Measurements from ENCODE around the gene A3GALT2. TPM values are rescaled to one million over a fixed set of nuclear protein-coding genes. Genes with fewer than 3 reads are reported as not detected.

The A3GALT2 gene
- total and polyA plus RNA-seq, 2 experiments from 2014 or later: not detected

GRCh38 chr1:33344896-33345560 is 24.1 kb upstream of the A3GALT2 start:
- in situ Hi-C loops (cut with MboI): no loop called here
- Histone ChIP-seq H3K79me2 (ENCODE audit: insufficient read depth) (peaks cover 94% of the 10 kb centered on the region), H3K36me3 (ENCODE audit: low read depth) (peaks cover 18% of the 10 kb centered on the region; the same call in 1 of the 2 replicates), H3F3A (ENCODE audit: insufficient read depth) (peaks cover 84% of the 10 kb centered on the region), H3K27ac (peak overlapping the region; percentile 83), H3K4me1 (ENCODE audit: insufficient read depth) (peaks cover 80% of the 10 kb centered on the region), H3K4me2 (ENCODE audit: unreplicated experiment) (peak overlapping the region; percentile 87), H2AFZ (no peak overlapping the region), H3K9ac (peak overlapping the region; percentile 88), H3K9me2 (ENCODE audit: insufficient read depth) (no peaks in the 10 kb centered on the region), H3K9me3 (ENCODE audit: low read depth) (no peaks in the 10 kb centered on the region), H3K4me3 (peak overlapping the region; percentile 94), H4K20me1 (ENCODE audit: insufficient read depth) (peaks cover 14% of the 10 kb centered on the region; the same call in 1 of the 2 replicates), H3K27me3 (replicated peaks; ENCODE audit: insufficient read depth) (no peaks in the 10 kb centered on the region)
- 3 to 12% methylated on average over 2 of the region's 2 CpGs for WGBS, 2 experiments (ENCODE audit: low coverage in 1 of 2, low lambda C conversion rate in 2 of 2, missing lambda C conversion rate in 2 of 2)
- no peak for TF ChIP-seq EZH2 (IDR thresholded peaks at IDR 0.05; ENCODE audit: insufficient read depth, poor library complexity, severe bottlenecking)
- TF ChIP-seq EZH2phosphoT487 (IDR thresholded peaks at IDR 0.05; ENCODE audit: insufficient read depth, low read depth): no peak
- peak; percentile 42 for DNase-seq

- no peak for TF ChIP-seq EZH2 (IDR thresholded peaks at IDR 0.05; ENCODE audit: insufficient read depth, poor library complexity, severe bottlenecking)
- no peak for TF ChIP-seq EZH2phosphoT487 (IDR thresholded peaks at IDR 0.05; ENCODE audit: insufficient read depth, low read depth)
- Histone ChIP-seq H3K4me1 (ENCODE audit: insufficient read depth) (peaks cover 94% of the 10 kb centered on the region), H3K4me3 (no peak overlapping the region), H4K20me1 (ENCODE audit: insufficient read depth) (peaks cover 16% of the 10 kb centered on the region; the same call in 1 of the 2 replicates), H3K9me2 (ENCODE audit: insufficient read depth) (no peaks in the 10 kb centered on the region), H3K4me2 (ENCODE audit: unreplicated experiment) (peak overlapping the region; percentile 87), H3F3A (ENCODE audit: insufficient read depth) (peaks cover 93% of the 10 kb centered on the region), H3K79me2 (ENCODE audit: insufficient read depth) (peaks cover 98% of the 10 kb centered on the region), H2AFZ (no peak overlapping the region), H3K9me3 (ENCODE audit: low read depth) (no peaks in the 10 kb centered on the region), H3K36me3 (ENCODE audit: low read depth) (peaks cover 18% of the 10 kb centered on the region; the same call in 1 of the 2 replicates), H3K9ac (0 out of 2 replicates have a peak overlapping the region, but pooled peaks have one; percentile 88), H3K27me3 (replicated peaks; ENCODE audit: insufficient read depth) (no peaks in the 10 kb centered on the region), H3K27ac (peak overlapping the region; percentile 83; the same call in 1 of the 2 replicates)
- DNase-seq: no peak
- WGBS, 2 experiments (ENCODE audit: low coverage in 1 of 2, low lambda C conversion rate in 2 of 2, missing lambda C conversion rate in 2 of 2): 84 to 85% methylated on average over 5 of the region's 5 CpGs
- in situ Hi-C loops (cut with MboI): no loop called here
Measured at GRCh38 chr1:33343539-33343938, 22.6 kb upstream of the A3GALT2 start.

- H3K27me3 ChIP-seq (replicated peaks; ENCODE audit: insufficient read depth): no peaks in the 10 kb centered on the region
- H3K79me2 ChIP-seq (ENCODE audit: insufficient read depth): peaks cover 98% of the 10 kb centered on the region
- H3F3A ChIP-seq (ENCODE audit: insufficient read depth): peaks cover 93% of the 10 kb centered on the region
- H3K4me3 ChIP-seq: peak overlapping the region; percentile 35; the same call in 1 of the 2 replicates
- WGBS, 2 experiments (ENCODE audit: low coverage in 1 of 2, low lambda C conversion rate in 2 of 2, missing lambda C conversion rate in 2 of 2): 12 to 16% methylated on average over 7 of the region's 7 CpGs
- peak overlapping the region; percentile 83 for H3K27ac ChIP-seq
- peak overlapping the region; percentile 34; the same call in 1 of the 2 replicates for H3K9ac ChIP-seq
- H3K9me2 ChIP-seq (ENCODE audit: insufficient read depth): no peaks in the 10 kb centered on the region
- no peaks in the 10 kb centered on the region for H3K9me3 ChIP-seq (ENCODE audit: low read depth)
- in situ Hi-C loops (cut with MboI): no loop called here
- TF ChIP-seq EZH2phosphoT487 (IDR thresholded peaks at IDR 0.05; ENCODE audit: insufficient read depth, low read depth) (no peak), EZH2 (IDR thresholded peaks at IDR 0.05; ENCODE audit: insufficient read depth, poor library complexity, severe bottlenecking) (no peak)
- peaks cover 23% of the 10 kb centered on the region; the same call in 1 of the 2 replicates for H4K20me1 ChIP-seq (ENCODE audit: insufficient read depth)
- DNase-seq: peak; percentile 93
- H2AFZ ChIP-seq: no peak overlapping the region
- peaks cover 99% of the 10 kb centered on the region for H3K4me1 ChIP-seq (ENCODE audit: insufficient read depth)
- peaks cover 18% of the 10 kb centered on the region; the same call in 1 of the 2 replicates for H3K36me3 ChIP-seq (ENCODE audit: low read depth)
- peak overlapping the region; percentile 61 for H3K4me2 ChIP-seq (ENCODE audit: unreplicated experiment)
Measured at GRCh38 chr1:33342041-33342723, 21.3 kb upstream of the A3GALT2 start.

- H3K4me3 ChIP-seq: no peak overlapping the region
- H3K9me3 ChIP-seq (ENCODE audit: low read depth): no peaks in the 10 kb centered on the region
- TF ChIP-seq EZH2 (IDR thresholded peaks at IDR 0.05; ENCODE audit: insufficient read depth, poor library complexity, severe bottlenecking) (no peak), EZH2phosphoT487 (IDR thresholded peaks at IDR 0.05; ENCODE audit: insufficient read depth, low read depth) (no peak)
- peaks cover 98% of the 10 kb centered on the region for H3K79me2 ChIP-seq (ENCODE audit: insufficient read depth)
- H2AFZ ChIP-seq: no peak overlapping the region
- H4K20me1 ChIP-seq (ENCODE audit: insufficient read depth): peaks cover 23% of the 10 kb centered on the region; the same call in 1 of the 2 replicates
- peaks cover 99% of the 10 kb centered on the region for H3K4me1 ChIP-seq (ENCODE audit: insufficient read depth)
- H3K36me3 ChIP-seq (ENCODE audit: low read depth): peaks cover 18% of the 10 kb centered on the region; the same call in 1 of the 2 replicates
- no peaks in the 10 kb centered on the region for H3K27me3 ChIP-seq (replicated peaks; ENCODE audit: insufficient read depth)
- peak overlapping the region; percentile 34; the same call in 1 of the 2 replicates for H3K9ac ChIP-seq
- WGBS, 2 experiments (ENCODE audit: low coverage in 1 of 2, low lambda C conversion rate in 2 of 2, missing lambda C conversion rate in 2 of 2): 46% methylated on average over 6 of the region's 6 CpGs
- peak overlapping the region; percentile 83 for H3K27ac ChIP-seq
- peak overlapping the region; percentile 21 for H3K4me2 ChIP-seq (ENCODE audit: unreplicated experiment)
- no peak for DNase-seq
- in situ Hi-C loops (cut with MboI): no loop called here
- peaks cover 92% of the 10 kb centered on the region for H3F3A ChIP-seq (ENCODE audit: insufficient read depth)
- H3K9me2 ChIP-seq (ENCODE audit: insufficient read depth): no peaks in the 10 kb centered on the region
Measured at GRCh38 chr1:33341190-33341589, 20.3 kb upstream of the A3GALT2 start.
